HepG2 (cell line): Measurements from ENCODE around the gene RHBDL1. TPM values are rescaled to one million over a fixed set of nuclear protein-coding genes. Genes with fewer than 3 reads are reported as not detected.
A peak's percentile ranks its signal among the peaks of the same experiment; 100 is the strongest.

ENCODE experiments used
- ATAC-seq: fragments of 200-7000 bp; cut with Tn5 transposase; 3 replicates; pipeline ENCODE4 v1.9.1; 2020; ENCODE audit warnings: mild to moderate bottlenecking, moderate library complexity
- BruUV-seq: library from RNA; stranded (reverse); fragments of 400-500 nt; replicated peaks from 2 replicates; lab custom pipeline; 2021; lab: Mats Ljungman, UMichigan
- CTCF ChIA-PET: fragments of 300-600 bp; formaldehyde crosslinking; extraction: SDS; loops from one replicate; lab custom pipeline; 2021; ENCODE audit warnings: low total read pairs, inconsistent platforms, low intra/inter-chr PET ratio; lab: Yijun Ruan, JAX
- POLR2A ChIA-PET: fragments of 350-600 bp; sonication (Branson Sonifier 250); formaldehyde crosslinking; loops from one replicate; lab custom pipeline; 2020; ENCODE audit warnings: antibody characterized with exemption, inconsistent platforms; lab: Yijun Ruan, JAX
- DNase-seq: peaks from one replicate; pipeline ENCODE4 v3.0.0-alpha.2; 2015; ENCODE audit warnings: low spot score
- FAIRE-seq: peaks from 3 replicates; lab custom pipeline; 2011; peaks lifted over from hg19 to GRCh38; lab: Jason Lieb, UNC
- H2AFZ ChIP-seq: one replicate; pipeline ENCODE4 v1.6.1; 2011; ENCODE audit warnings: low read length, inconsistent platforms
- H3K27ac ChIP-seq: fragments of 300-600 bp; 3 replicates; pipeline ENCODE4 v1.8.0; 2011; ENCODE audit warnings: mixed run types, mild to moderate bottlenecking, mixed read lengths, low read length, inconsistent platforms; ENCODE audit not compliant: insufficient read depth; ENCODE audit errors: extremely low read length
- H3K27me3 ChIP-seq, 2 experiments: fragments of 200-600 bp in 1 of 2; 2 replicates in 1 of 2; 3 replicates in 1 of 2; pipeline versions ENCODE4 v1.6.0 to v1.8.0; 2011; ENCODE audit warnings: low read length in 2 of 2, mild to moderate bottlenecking in 2 of 2, moderate library complexity in 2 of 2, inconsistent platforms in 1 of 2; ENCODE audit not compliant: insufficient read depth in 2 of 2, control insufficient read depth in 1 of 2
- H3K36me3 ChIP-seq, 2 experiments: fragments of 200-600 bp in 1 of 2; replicated peaks in 1 of 2; 2 replicates in 1 of 2; 3 replicates in 1 of 2; pipeline versions ENCODE4 v1.5.1 to v1.8.0; 2011; ENCODE audit warnings: low read length in 2 of 2, inconsistent platforms in 1 of 2; ENCODE audit not compliant: insufficient read depth in 2 of 2, control insufficient read depth in 1 of 2
- H3K4me1 ChIP-seq: 2 replicates; pipeline ENCODE4 v1.5.1; 2012; ENCODE audit warnings: low read length, inconsistent platforms; ENCODE audit not compliant: insufficient read depth
- H3K4me2 ChIP-seq: 2 replicates; pipeline ENCODE4 v1.6.0; 2011; ENCODE audit warnings: low read depth, low read length, inconsistent platforms
- H3K4me3 ChIP-seq, 3 experiments: fragments of 200-600 bp in 1 of 3; sonication (generic), shearing (Covaris generic) in 1 of 3; replicated peaks in 1 of 3; 2 replicates each; pipeline ENCODE4 v1.5.1; 2011 to 2016; ENCODE audit warnings: low read length in 3 of 3, inconsistent platforms in 2 of 3, low read depth in 2 of 3, mild to moderate bottlenecking in 2 of 3, control low read depth in 1 of 3, mixed read lengths in 1 of 3; ENCODE audit not compliant: insufficient read depth in 1 of 3
- H3K79me2 ChIP-seq: one replicate; pipeline ENCODE4 v1.6.1; 2011; ENCODE audit warnings: low read length, inconsistent platforms; ENCODE audit not compliant: insufficient read depth
- H3K9ac ChIP-seq: 2 replicates; pipeline ENCODE4 v1.6.0; 2011; ENCODE audit warnings: mild to moderate bottlenecking, low read depth, low read length, inconsistent platforms; ENCODE audit not compliant: insufficient read depth
- H3K9me3 ChIP-seq: 2 replicates; pipeline ENCODE4 v1.5.1; 2012; ENCODE audit warnings: mild to moderate bottlenecking, low read length
- H4K20me1 ChIP-seq: 2 replicates; pipeline ENCODE4 v1.6.0; 2011; ENCODE audit warnings: inconsistent platforms, mild to moderate bottlenecking, low read length, moderate library complexity; ENCODE audit not compliant: insufficient read depth
- AGO2 ChIP-seq: fragments of 200-400 bp; formaldehyde crosslinking; optimal IDR thresholded peaks from 2 replicates; pipeline ENCODE3; 2017; ENCODE audit warnings: mild to moderate bottlenecking, low read depth, low read length, moderate library complexity
- ATM ChIP-seq: fragments of 450-650 bp; IDR thresholded peaks from 2 replicates; pipeline ENCODE4 v1.7.1; 2017; ENCODE audit warnings: mild to moderate bottlenecking, borderline replicate concordance
- GABPB1 ChIP-seq: IDR thresholded peaks from 2 replicates; pipeline ENCODE4 v1.6.1; 2016; ENCODE audit warnings: mild to moderate bottlenecking, missing genetic modification reagents, moderate library complexity, missing compliant biosample characterization
- HMGA1 ChIP-seq: sonication (generic); formaldehyde crosslinking; conservative IDR thresholded peaks from 2 replicates; pipeline ENCODE4 v1.4.0; 2020; ENCODE audit warnings: missing genetic modification reagents
- HNRNPLL ChIP-seq: fragments of 200-400 bp; formaldehyde crosslinking; IDR thresholded peaks from 2 replicates; pipeline ENCODE4 v1.6.1; 2017; ENCODE audit warnings: mild to moderate bottlenecking, low read depth, low read length; ENCODE audit not compliant: poor library complexity, severe bottlenecking
- SALL1 ChIP-seq: sonication (generic); formaldehyde crosslinking; IDR thresholded peaks from 2 replicates; pipeline ENCODE4 v1.8.0; 2022; ENCODE audit warnings: mild to moderate bottlenecking, missing genetic modification reagents
- SRF ChIP-seq: IDR thresholded peaks from 2 replicates; pipeline ENCODE4 v1.6.1; 2011; ENCODE audit warnings: mild to moderate bottlenecking, low read depth, low read length, moderate library complexity
- WGBS: methylation state at CpG from one replicate; pipeline ENCODE4 v1.1.6; 2017; ENCODE audit warnings: low lambda C conversion rate; 5-methylcytosine and 5-hydroxymethylcytosine counted together
- in situ Hi-C: cut with HindIII; loops from 2 replicates; pipeline ENCODE4 v1.10.0; 2017; ENCODE audit warnings: low pct_unique_long_range_greater_than_20kb; ENCODE audit not compliant: extremely low pct_ligation_motif_present
- intact Hi-C: fragments of 100-400 bp; cut with micrococcal nuclease; formaldehyde crosslinking; loops from one replicate; pipeline ENCODE4 v1.10.0; 2022; ENCODE audit not compliant: unreplicated experiment
- polyA plus RNA-seq, 8 experiments: library from polyadenylated mRNA; depleted of rRNA in 3 of 8; stranded (reverse) in 7 of 8; unstranded in 1 of 8; fragments of >200 nt; fragmentation: Illumina TruSeq in 4 of 8; extraction: Trizol in 4 of 8; gene quantifications; 2 replicates each; pipeline versions ENCODE4 v1.2.1 to v1.2.3, GENCODE V29; 2011 to 2016; ENCODE audit warnings: low read depth in 4 of 8, missing spikeins in 1 of 8, mixed read lengths in 1 of 8; ENCODE audit not compliant: insufficient read depth in 1 of 8
- total RNA-seq, 5 experiments: library from RNA; depleted of rRNA; stranded (reverse); fragments of >200 nt; fragmentation: Illumina TruSeq; extraction: Trizol; gene quantifications; 2 replicates each; pipeline ENCODE4 v1.2.3, GENCODE V29; 2016; ENCODE audit warnings: low read depth in 1 of 5
- TF ChIP-seq, protein P1 (sequence below): sonication (generic); formaldehyde crosslinking; IDR thresholded peaks from 2 replicates; pipeline ENCODE4 v1.8.0; 2022; ENCODE audit warnings: mild to moderate bottlenecking, missing genetic modification reagents

RHBDL1 gene
- total and polyA plus RNA-seq, 2 of the 13 experiments (the other 11 are each of a cell fraction or from before 2014, with no cell fraction given): 1.8 to 3.8 TPM

DNA sequence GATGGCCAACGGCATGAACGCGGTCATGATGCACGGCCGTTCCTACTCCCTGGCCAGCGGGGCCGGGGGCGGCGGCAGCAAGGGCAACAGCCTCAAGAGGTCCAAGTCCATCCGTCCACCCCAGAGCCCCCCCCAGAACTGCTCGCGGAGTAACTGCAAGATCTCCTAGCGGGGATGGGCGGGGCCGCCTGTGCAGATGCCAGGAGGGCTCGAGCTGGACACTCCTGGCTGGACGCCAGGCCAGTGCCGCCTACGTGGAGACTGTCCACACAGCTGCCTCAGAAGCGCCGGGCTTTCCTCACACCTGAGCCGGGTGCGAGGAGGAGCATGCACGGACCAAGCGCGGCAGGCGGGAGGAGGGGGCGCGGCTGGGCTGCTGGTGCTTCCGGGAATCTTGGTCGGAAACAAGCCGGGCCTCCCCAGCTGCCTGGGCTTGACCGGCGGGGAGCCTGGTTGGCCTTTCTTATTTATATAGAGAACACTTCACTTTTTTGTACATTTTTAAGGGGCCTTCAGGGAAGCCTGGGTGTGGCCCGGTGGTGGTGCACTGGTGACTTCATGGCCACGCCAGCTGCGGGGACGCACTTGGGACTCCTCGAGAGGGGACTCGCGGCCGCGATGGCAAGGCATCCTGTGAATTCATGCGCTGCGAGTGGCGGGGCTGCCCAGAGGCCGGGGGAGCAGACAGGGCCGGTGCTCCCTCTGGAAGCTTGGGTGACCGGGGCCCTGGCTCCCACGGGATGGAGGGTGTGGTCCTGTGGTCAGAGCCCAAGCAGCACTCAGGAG is 47.8 kb upstream of the RHBDL1 start (continued):
- TF ChIP-seq, protein P1, sequence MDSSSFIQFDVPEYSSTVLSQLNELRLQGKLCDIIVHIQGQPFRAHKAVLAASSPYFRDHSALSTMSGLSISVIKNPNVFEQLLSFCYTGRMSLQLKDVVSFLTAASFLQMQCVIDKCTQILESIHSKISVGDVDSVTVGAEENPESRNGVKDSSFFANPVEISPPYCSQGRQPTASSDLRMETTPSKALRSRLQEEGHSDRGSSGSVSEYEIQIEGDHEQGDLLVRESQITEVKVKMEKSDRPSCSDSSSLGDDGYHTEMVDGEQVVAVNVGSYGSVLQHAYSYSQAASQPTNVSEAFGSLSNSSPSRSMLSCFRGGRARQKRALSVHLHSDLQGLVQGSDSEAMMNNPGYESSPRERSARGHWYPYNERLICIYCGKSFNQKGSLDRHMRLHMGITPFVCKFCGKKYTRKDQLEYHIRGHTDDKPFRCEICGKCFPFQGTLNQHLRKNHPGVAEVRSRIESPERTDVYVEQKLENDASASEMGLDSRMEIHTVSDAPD (CRISPR knock-in tag): 0 out of 2 replicates have a peak, but pooled peaks have one; percentile 58
- TF ChIP-seq SALL1 (CRISPR knock-in tag): 0 out of 2 replicates have a peak, but pooled peaks have one; percentile 38
- TF ChIP-seq ATM: no peak
- TF ChIP-seq GABPB1 (CRISPR knock-in tag): no peak

DNA sequence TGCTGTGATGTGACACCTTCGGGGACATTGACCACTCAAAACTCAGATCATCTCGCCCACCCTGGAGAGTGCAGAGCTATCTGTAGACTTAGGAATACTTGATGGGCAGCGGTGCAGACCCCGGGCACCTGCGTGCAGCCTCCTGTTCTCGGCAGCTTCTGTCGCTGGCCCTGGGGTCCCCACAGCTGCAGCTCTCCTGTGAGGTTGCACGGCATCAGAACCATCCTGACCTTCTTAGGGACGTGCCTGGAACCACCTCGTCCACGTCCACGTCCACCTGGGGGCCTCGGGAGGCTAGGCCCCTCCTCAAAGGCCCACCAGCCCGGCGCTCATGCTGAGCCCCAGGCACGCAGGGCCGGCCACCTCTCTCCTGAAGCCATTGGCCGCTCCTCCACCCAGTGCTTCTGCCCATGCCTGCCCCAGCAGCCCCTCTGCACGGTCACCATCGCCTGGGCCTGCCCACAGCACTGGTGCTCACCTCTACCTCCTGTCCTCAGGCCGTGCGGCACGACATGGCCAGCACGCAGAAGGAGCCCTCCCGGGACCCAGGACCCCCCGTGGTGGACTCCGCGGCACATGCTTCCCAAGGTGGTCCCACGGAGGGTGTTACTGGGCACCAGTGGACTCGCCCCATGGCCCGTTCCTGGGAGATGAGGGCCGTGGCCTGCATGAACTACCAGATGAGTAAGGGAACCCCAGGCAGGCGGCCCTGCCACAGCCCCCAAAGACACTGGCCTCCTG is 47.0 kb upstream of the RHBDL1 start:
- ChIA-PET POLR2A (interaction anchor here (1.0 kb wide), 1 partner anchor 41 kb away, joined by 3 read pairs; no protein-coding TSS in a partner anchor), CTCF (no interaction called here)
- no TSS peak for BruUV-seq
- no peak overlapping the region for H3K4me3 ChIP-seq
- H3K79me2 ChIP-seq: no peaks in the 10 kb centered on the region
- peaks cover 19% of the 10 kb centered on the region for H3K4me1 ChIP-seq
- intact Hi-C loops: no loop called here
- H4K20me1 ChIP-seq: no peaks in the 10 kb centered on the region
- H2AFZ ChIP-seq: no peak overlapping the region
- H3K9me3 ChIP-seq: no peaks in the 10 kb centered on the region
- FAIRE-seq: no peak
- in situ Hi-C loops: no loop called here
- peak overlapping the region; percentile 95 for H3K4me2 ChIP-seq
- H3K27me3 ChIP-seq: no peaks in the 10 kb centered on the region
- ATAC-seq: no peak
- H3K36me3 ChIP-seq: peaks cover 4% of the 10 kb centered on the region in 2 experiments; a peak in 2 of 5 replicates
- no peak overlapping the region for H3K27ac ChIP-seq
- no peak overlapping the region for H3K9ac ChIP-seq
- TF ChIP-seq HNRNPLL (peak; percentile 6), AGO2 (peak; percentile 40), SRF (no peak), HMGA1 (CRISPR knock-in tag) (no peak)
- 100% methylated on average over 7 of the region's 33 CpGs for WGBS
- no peak for DNase-seq
